Naive thymus-derived CD8-positive, alpha-beta T cell (primary cell): ENCODE data around the gene ASRGL1. TPM values are rescaled to one million over a fixed set of nuclear protein-coding genes. Genes with fewer than 3 reads are reported as not detected.
A peak's percentile ranks its signal among the peaks of the same experiment; 100 is the strongest.
"Not testable (repeated sequence)": the region's sequence is repeated elsewhere in the genome, so short reads cannot be mapped to it uniquely, and the experiment has no call there.

Experiments used
- ATAC-seq, 2 donors: fragments of 150-1000 bp; cut with Tn5 transposase in 1 of 2; sonication (Bioruptor Pico), chemical (Tn5 transposase) in 1 of 2; 1 replicate in 1 of 2; 2 replicates in 1 of 2; pipeline ENCODE4 v1.10.0; 2021; ENCODE audit warnings: mild to moderate bottlenecking in 2 of 2, moderate library complexity in 2 of 2
- POLR2A ChIA-PET: fragments of 350-600 bp; sonication (Branson Sonifier 250); formaldehyde crosslinking; loops from one replicate; lab custom pipeline; 2021; ENCODE audit warnings: antibody characterized with exemption; lab: Charles Lee
- DNase-seq, 10 donors: peaks; one replicate each; pipeline versions ENCODE4 v3.0.0 to v3.0.0-alpha.2; 2020 to 2022
- H3K27ac Mint-ChIP-seq, 10 donors: one replicate each; pipeline ENCODE4 v1.8.0; 2020 to 2022; ENCODE audit warnings: mild to moderate bottlenecking in 10 of 10, mixed read lengths in 10 of 10, moderate library complexity in 4 of 10, inconsistent platforms in 1 of 10
- H3K27me3 Mint-ChIP-seq, 5 donors: one replicate each; pipeline ENCODE4 v1.8.0; 2021 to 2022; ENCODE audit warnings: mixed read lengths in 5 of 5
- H3K36me3 Mint-ChIP-seq, 3 donors: one replicate each; pipeline ENCODE4 v1.8.0; 2020 to 2022; ENCODE audit warnings: mixed read lengths in 3 of 3, mild to moderate bottlenecking in 2 of 3, inconsistent platforms in 1 of 3
- H3K4me1 Mint-ChIP-seq, 4 donors: one replicate each; pipeline ENCODE4 v1.8.0; 2021 to 2022; ENCODE audit warnings: mixed read lengths in 4 of 4
- H3K4me3 Mint-ChIP-seq, 10 donors: one replicate each; pipeline ENCODE4 v1.8.0; 2020 to 2022; ENCODE audit warnings: mild to moderate bottlenecking in 10 of 10, mixed read lengths in 10 of 10, moderate library complexity in 6 of 10, inconsistent platforms in 1 of 10
- H3K9me3 Mint-ChIP-seq, 9 donors: one replicate each; pipeline ENCODE4 v1.8.0; 2020 to 2022; ENCODE audit warnings: mixed read lengths in 9 of 9, mild to moderate bottlenecking in 3 of 9, inconsistent platforms in 1 of 9, moderate library complexity in 1 of 9
- polyA plus RNA-seq, 3 donors: library from polyadenylated mRNA; unstranded; fragments of 300-500 nt; fragmentation: Illumina TruSeq; gene quantifications; one replicate each; pipeline ENCODE4 v1.2.3, GENCODE V29; 2021
- total RNA-seq, 8 experiments: library from RNA in 2 of 8; stranded (reverse) in 2 of 8; gene quantifications; one replicate each; pipeline ENCODE4 v1.2.3 and lab custom pipeline; 2021 to 2026

Gene ASRGL1
- total and polyA plus RNA-seq, 5 experiments from 2014 or later, result 2.8 to 13.3 (median 6.0) TPM

- Mint-ChIP-seq H3K27me3 (no peaks in the 10 kb centered on the region), H3K36me3 (peaks cover 0 to 8% (median 0%) of the 10 kb centered on the region in 3 donors), H3K27ac (no peak overlapping the region), H3K4me1 (no peaks in the 10 kb centered on the region), H3K9me3 (no peaks in the 10 kb centered on the region), H3K4me3 (no peak overlapping the region)
- POLR2A ChIA-PET, result interaction anchor here (0.7 kb wide), 1 partner anchor 9 kb away, joined by 4 read pairs; no protein-coding TSS in a partner anchor
- ATAC-seq, result no peak
- DNase-seq, result no peak
Observed at GRCh38 chr11:62359475-62359874, 22.2 kb downstream of the ASRGL1 start.

- ATAC-seq, result no peak
- Mint-ChIP-seq H3K4me1 (no peaks in the 10 kb centered on the region), H3K36me3 (peaks cover 0 to 8% (median 0%) of the 10 kb centered on the region in 3 donors), H3K27me3 (no peaks in the 10 kb centered on the region), H3K4me3 (no peak overlapping the region), H3K27ac (no peak overlapping the region), H3K9me3 (no peaks in the 10 kb centered on the region)
- POLR2A ChIA-PET, result interaction anchor here (0.6 kb wide), 1 partner anchor 39 kb away, joined by 3 read pairs; no protein-coding TSS in a partner anchor
- no peak for DNase-seq
Observed at GRCh38 chr11:62360685-62361084, 23.4 kb downstream of the ASRGL1 start.

- ATAC-seq, H3K4me3 Mint-ChIP-seq, H3K36me3 Mint-ChIP-seq, H3K9me3 Mint-ChIP-seq, H3K27me3 Mint-ChIP-seq, DNase-seq, POLR2A ChIA-PET, H3K27ac Mint-ChIP-seq: not testable (repeated sequence)
- H3K4me1 Mint-ChIP-seq, result peaks cover 3 to 13% (median 5%) of the 10 kb centered on the region in 4 donors
Observed at GRCh38 chr11:62368861-62369477, 31.7 kb downstream of the ASRGL1 start.

GRCh38 chr11:62370743-62371440, 33.6 kb downstream of the ASRGL1 start:
- Mint-ChIP-seq H3K9me3 (peaks cover 0 to 3% (median 0%) of the 10 kb centered on the region in 9 donors), H3K4me1 (peaks cover 3 to 13% (median 5%) of the 10 kb centered on the region in 4 donors), H3K27ac (peak overlapping the region; percentile 83 to 96 (median 93)), H3K4me3 (peak overlapping the region; percentile 68 to 89 (median 80)), H3K27me3 (no peaks in the 10 kb centered on the region), H3K36me3 (no peaks in the 10 kb centered on the region)
- peak in 9 of 10 donors; percentile 25 to 68 (median 49) for DNase-seq
- ATAC-seq, result peak; percentile 96 to 98
- POLR2A ChIA-PET, result interaction anchor here (0.8 to 1.9 kb wide), 6 partner anchors 28 to 511 kb away, joined by 3 to 10 read pairs (median 4); partner anchors contain the start of genes ASRGL1, HNRNPUL2 and TTC9C

GRCh38 chr11:62372871-62373270, 35.6 kb downstream of the ASRGL1 start:
- no peak for ATAC-seq
- no peak for DNase-seq
- peak overlapping the region in 6 of 10 donors; percentile 6 to 80 (median 52) for H3K27ac Mint-ChIP-seq
- H3K27me3 Mint-ChIP-seq, result no peaks in the 10 kb centered on the region
- peaks cover 3 to 13% (median 5%) of the 10 kb centered on the region in 4 donors for H3K4me1 Mint-ChIP-seq
- POLR2A ChIA-PET, result interaction anchor here (1.6 kb wide), 1 partner anchor 36 kb away, joined by 4 read pairs; the partner anchor contains the start of gene ASRGL1
- peaks cover 0 to 3% (median 0%) of the 10 kb centered on the region in 9 donors for H3K9me3 Mint-ChIP-seq
- no peaks in the 10 kb centered on the region for H3K36me3 Mint-ChIP-seq
- H3K4me3 Mint-ChIP-seq, result peak overlapping the region in 1 of 10 donors; percentile 56

- Mint-ChIP-seq H3K4me1 (peaks cover 3 to 15% (median 5%) of the 10 kb centered on the region in 4 donors), H3K27ac (peak overlapping the region in 8 of 10 donors; percentile 6 to 73 (median 44)), H3K27me3 (no peaks in the 10 kb centered on the region), H3K4me3 (no peak overlapping the region), H3K9me3 (no peaks in the 10 kb centered on the region), H3K36me3 (no peaks in the 10 kb centered on the region)
- POLR2A ChIA-PET, result interaction anchor here (1.6 kb wide), 1 partner anchor 36 kb away, joined by 4 read pairs; the partner anchor contains the start of gene ASRGL1
- no peak for ATAC-seq
- no peak for DNase-seq
Observed at GRCh38 chr11:62373464-62374119, 36.3 kb downstream of the ASRGL1 start.

- H3K27ac Mint-ChIP-seq, result peak overlapping the region in 1 of 10 donors; percentile 32
- no peaks in the 10 kb centered on the region for H3K36me3 Mint-ChIP-seq
- peaks cover 3 to 15% (median 5%) of the 10 kb centered on the region in 4 donors for H3K4me1 Mint-ChIP-seq
- H3K27me3 Mint-ChIP-seq, result no peaks in the 10 kb centered on the region
- POLR2A ChIA-PET, result no interaction called here
- H3K4me3 Mint-ChIP-seq, result no peak overlapping the region
- no peak for DNase-seq
- no peaks in the 10 kb centered on the region for H3K9me3 Mint-ChIP-seq
- ATAC-seq, result no peak
Observed at GRCh38 chr11:62374801-62375200, 37.6 kb downstream of the ASRGL1 start.

- H3K27ac Mint-ChIP-seq, result peak overlapping the region in 1 of 10 donors; percentile 39
- not testable (repeated sequence) for H3K9me3 Mint-ChIP-seq, H3K4me1 Mint-ChIP-seq, H3K4me3 Mint-ChIP-seq, H3K27me3 Mint-ChIP-seq, ATAC-seq, H3K36me3 Mint-ChIP-seq
- peak in 5 of 10 donors; percentile 17 to 56 (median 44) for DNase-seq
- POLR2A ChIA-PET, result interaction anchor here (1.2 kb wide), 1 partner anchor 38 kb away, joined by 3 read pairs; no protein-coding TSS in a partner anchor
Observed at GRCh38 chr11:62378459-62379063, 41.3 kb downstream of the ASRGL1 start.

- H3K9me3 Mint-ChIP-seq, H3K4me3 Mint-ChIP-seq, DNase-seq, ATAC-seq, H3K4me1 Mint-ChIP-seq, H3K36me3 Mint-ChIP-seq, H3K27me3 Mint-ChIP-seq: not testable (repeated sequence)
- POLR2A ChIA-PET, result interaction anchor here (0.6 to 0.7 kb wide), 3 partner anchors 32 to 460 kb away, joined by 3 read pairs; no protein-coding TSS in a partner anchor
- peak overlapping the region in 1 of 10 donors; percentile 22 for H3K27ac Mint-ChIP-seq
Observed at GRCh38 chr11:62379586-62379985, 42.3 kb downstream of the ASRGL1 start.

- H3K27me3 Mint-ChIP-seq, H3K4me3 Mint-ChIP-seq, H3K4me1 Mint-ChIP-seq, H3K36me3 Mint-ChIP-seq, H3K9me3 Mint-ChIP-seq: not testable (repeated sequence)
- H3K27ac Mint-ChIP-seq, result peak overlapping the region in 1 of 10 donors; percentile 42
- ATAC-seq (peak; percentile 82 to 91), DNase-seq (peak in 8 of 10 donors; percentile 22 to 78 (median 60))
- POLR2A ChIA-PET, result interaction anchor here (0.9 to 1.0 kb wide), 2 partner anchors 19 to 193 kb away, joined by 3 read pairs; partner anchors contain the start of gene EEF1G
Observed at GRCh38 chr11:62380821-62381245, 43.6 kb downstream of the ASRGL1 start.

- Mint-ChIP-seq H3K4me1 (peaks cover 7 to 13% (median 8%) of the 10 kb centered on the region in 4 donors), H3K27me3 (peaks cover 0 to 2% (median 0%) of the 10 kb centered on the region in 5 donors), H3K4me3 (no peak overlapping the region), H3K27ac (peak overlapping the region in 1 of 10 donors; percentile 62), H3K36me3 (no peaks in the 10 kb centered on the region), H3K9me3 (no peaks in the 10 kb centered on the region)
- POLR2A ChIA-PET, result no interaction called here
- ATAC-seq (no peak), DNase-seq (no peak)
Observed at GRCh38 chr11:62383822-62384221, 46.6 kb downstream of the ASRGL1 start.

- H3K9me3 Mint-ChIP-seq, H3K27me3 Mint-ChIP-seq, H3K4me1 Mint-ChIP-seq, POLR2A ChIA-PET, H3K36me3 Mint-ChIP-seq, H3K4me3 Mint-ChIP-seq, DNase-seq: not testable (repeated sequence)
- H3K27ac Mint-ChIP-seq, result peak overlapping the region in 2 of 10 donors; percentile 48 to 67
- ATAC-seq, result peak; percentile 75 to 78
Observed at GRCh38 chr11:62386083-62386482, 48.8 kb downstream of the ASRGL1 start.
